ENCODE measurements around the gene PPP1R9B. TPM values are rescaled to one million over a fixed set of nuclear protein-coding genes. Genes with fewer than 3 reads are reported as not detected.

The PPP1R9B gene
- total RNA-seq, 1 donor from 2014 or later: 73.6 TPM

GRCh38 chr17:50180620-50181019 lies 30.1 kb upstream of the PPP1R9B start:
- peak overlapping the region; percentile 100 for H3K27ac ChIP-seq (ENCODE audit: low read depth, low read length)
- no peak overlapping the region for H3K4me2 ChIP-seq (ENCODE audit: low read length)
- no peaks in the 10 kb centered on the region for H3K9me3 ChIP-seq (ENCODE audit: insufficient read depth, low read depth, low read length)
- Mint-ChIP-seq H3K9me3 (ENCODE audit: unreplicated experiment) (peaks cover 3% of the 10 kb centered on the region), H3K27me3 (ENCODE audit: low read depth, unreplicated experiment) (no peaks in the 10 kb centered on the region), H3K4me1 (ENCODE audit: low read depth, unreplicated experiment) (peaks cover 70% of the 10 kb centered on the region), H3K27ac (ENCODE audit: unreplicated experiment) (peak overlapping the region; percentile 98), H3K4me3 (ENCODE audit: unreplicated experiment) (peak overlapping the region; percentile 58), H3K36me3 (ENCODE audit: low read depth, unreplicated experiment) (peaks cover 25% of the 10 kb centered on the region)
- H3K4me1 ChIP-seq (ENCODE audit: insufficient read depth, low read length): peaks cover 35% of the 10 kb centered on the region
- FAIRE-seq (no peak), DNase-seq (ENCODE audit: low read depth) (no peak)
- peaks cover 4% of the 10 kb centered on the region for H3K79me2 ChIP-seq (ENCODE audit: insufficient read depth, low read length)
- H3K36me3 ChIP-seq (ENCODE audit: insufficient read depth, low read length): peaks cover 18% of the 10 kb centered on the region
- H2AFZ ChIP-seq (ENCODE audit: low read depth, low read length): no peak overlapping the region
- H4K20me1 ChIP-seq (ENCODE audit: insufficient read depth, low read length): peaks cover 42% of the 10 kb centered on the region
- no peak overlapping the region for H3K4me3 ChIP-seq (ENCODE audit: insufficient read depth, low read depth, low read length)
- peak overlapping the region; percentile 53 for H3K9ac ChIP-seq (ENCODE audit: low read length)
- TF ChIP-seq CTCF (IDR thresholded peaks at IDR 0.05; ENCODE audit: insufficient read depth, low read depth, low read length): no peak
- TF ChIP-seq EZH2 (IDR thresholded peaks at IDR 0.05; ENCODE audit: insufficient read depth, low read length): no peak
- no peaks in the 10 kb centered on the region for H3K27me3 ChIP-seq (ENCODE audit: insufficient read depth, low read length)

GRCh38 chr17:50180111-50180510 lies 29.6 kb upstream of the PPP1R9B start:
- no peak overlapping the region for H2AFZ ChIP-seq (ENCODE audit: low read depth, low read length)
- no peak overlapping the region for H3K4me2 ChIP-seq (ENCODE audit: low read length)
- H3K27me3 ChIP-seq (ENCODE audit: insufficient read depth, low read length): no peaks in the 10 kb centered on the region
- H3K9ac ChIP-seq (ENCODE audit: low read length): peak overlapping the region; percentile 85
- H4K20me1 ChIP-seq (ENCODE audit: insufficient read depth, low read length): peaks cover 37% of the 10 kb centered on the region
- peak overlapping the region; percentile 98 for H3K27ac Mint-ChIP-seq (ENCODE audit: unreplicated experiment)
- H3K4me3 ChIP-seq (ENCODE audit: insufficient read depth, low read depth, low read length): no peak overlapping the region
- peaks cover 3% of the 10 kb centered on the region for H3K9me3 Mint-ChIP-seq (ENCODE audit: unreplicated experiment)
- H3K9me3 ChIP-seq (ENCODE audit: insufficient read depth, low read depth, low read length): no peaks in the 10 kb centered on the region
- no peaks in the 10 kb centered on the region for H3K27me3 Mint-ChIP-seq (ENCODE audit: low read depth, unreplicated experiment)
- H3K36me3 ChIP-seq (ENCODE audit: insufficient read depth, low read length): peaks cover 13% of the 10 kb centered on the region
- H3K27ac ChIP-seq (ENCODE audit: low read depth, low read length): peak overlapping the region; percentile 100
- FAIRE-seq (no peak), DNase-seq (ENCODE audit: low read depth) (no peak)
- H3K4me1 ChIP-seq (ENCODE audit: insufficient read depth, low read length): peaks cover 32% of the 10 kb centered on the region
- H3K4me1 Mint-ChIP-seq (ENCODE audit: low read depth, unreplicated experiment): peaks cover 66% of the 10 kb centered on the region
- no peak overlapping the region for H3K4me3 Mint-ChIP-seq (ENCODE audit: unreplicated experiment)
- TF ChIP-seq EZH2 (IDR thresholded peaks at IDR 0.05; ENCODE audit: insufficient read depth, low read length) (no peak), CTCF (IDR thresholded peaks at IDR 0.05; ENCODE audit: insufficient read depth, low read depth, low read length) (no peak)
- H3K79me2 ChIP-seq (ENCODE audit: insufficient read depth, low read length): peaks cover 4% of the 10 kb centered on the region
- H3K36me3 Mint-ChIP-seq (ENCODE audit: low read depth, unreplicated experiment): peaks cover 23% of the 10 kb centered on the region

GRCh38 chr17:50177983-50178834 lies 27.7 kb upstream of the PPP1R9B start:
- peak; percentile 95 for FAIRE-seq
- peak overlapping the region; percentile 51 for H3K4me2 ChIP-seq (ENCODE audit: low read length)
- H3K9me3 Mint-ChIP-seq (ENCODE audit: unreplicated experiment): peaks cover 3% of the 10 kb centered on the region
- H2AFZ ChIP-seq (ENCODE audit: low read depth, low read length): no peak overlapping the region
- peaks cover 4% of the 10 kb centered on the region for H3K79me2 ChIP-seq (ENCODE audit: insufficient read depth, low read length)
- H3K4me3 ChIP-seq (ENCODE audit: insufficient read depth, low read depth, low read length): no peak overlapping the region
- peaks cover 37% of the 10 kb centered on the region for H3K4me1 ChIP-seq (ENCODE audit: insufficient read depth, low read length)
- peak; percentile 97 for DNase-seq (ENCODE audit: low read depth)
- H3K36me3 Mint-ChIP-seq (ENCODE audit: low read depth, unreplicated experiment): peaks cover 16% of the 10 kb centered on the region
- H4K20me1 ChIP-seq (ENCODE audit: insufficient read depth, low read length): peaks cover 20% of the 10 kb centered on the region
- H3K27ac Mint-ChIP-seq (ENCODE audit: unreplicated experiment): peak overlapping the region; percentile 98
- H3K27ac ChIP-seq (ENCODE audit: low read depth, low read length): peak overlapping the region; percentile 100
- H3K9ac ChIP-seq (ENCODE audit: low read length): peak overlapping the region; percentile 85
- H3K9me3 ChIP-seq (ENCODE audit: insufficient read depth, low read depth, low read length): no peaks in the 10 kb centered on the region
- peaks cover 6% of the 10 kb centered on the region for H3K36me3 ChIP-seq (ENCODE audit: insufficient read depth, low read length)
- no peaks in the 10 kb centered on the region for H3K27me3 Mint-ChIP-seq (ENCODE audit: low read depth, unreplicated experiment)
- H3K4me3 Mint-ChIP-seq (ENCODE audit: unreplicated experiment): peak overlapping the region; percentile 56
- H3K4me1 Mint-ChIP-seq (ENCODE audit: low read depth, unreplicated experiment): peaks cover 68% of the 10 kb centered on the region
- TF ChIP-seq CTCF (IDR thresholded peaks at IDR 0.05; ENCODE audit: insufficient read depth, low read depth, low read length) (peak; percentile 30), EZH2 (IDR thresholded peaks at IDR 0.05; ENCODE audit: insufficient read depth, low read length) (no peak)
- H3K27me3 ChIP-seq (ENCODE audit: insufficient read depth, low read length): no peaks in the 10 kb centered on the region

Data from astrocyte (in vitro differentiated cells and primary cell).